Hepatocyte (in vitro differentiated cells): ENCODE measurements around the gene TNNI3.

Experiments used
- CTCF ChIP-seq: fragments of 200-600 bp; sonication (generic); IDR thresholded peaks from 2 replicates; pipeline ENCODE4 v1.5.1; 2016; ENCODE audit warnings: antibody characterized with exemption, mild to moderate bottlenecking; ENCODE audit not compliant: poor library complexity
- EZH2phosphoT487 ChIP-seq: fragments of 200-600 bp; sonication (generic); IDR thresholded peaks from one replicate; pipeline ENCODE4 v1.6.1; 2018; ENCODE audit warnings: antibody characterized with exemption, mild to moderate bottlenecking, low read depth, moderate library complexity; ENCODE audit not compliant: unreplicated experiment, severe bottlenecking

- TF ChIP-seq CTCF (no peak), EZH2phosphoT487 (no peak)
Measured at GRCh38 chr19:55109527-55110291, 47.8 kb downstream of the TNNI3 start.
